Fibroblast of skin of right quadriceps (primary cell): Measurements from ENCODE around the gene GPC6.

Experiments
- DNase-seq: peaks from one replicate; pipeline ENCODE4 v3.0.0-alpha.2; 2013

Gene GPC6

DNA sequence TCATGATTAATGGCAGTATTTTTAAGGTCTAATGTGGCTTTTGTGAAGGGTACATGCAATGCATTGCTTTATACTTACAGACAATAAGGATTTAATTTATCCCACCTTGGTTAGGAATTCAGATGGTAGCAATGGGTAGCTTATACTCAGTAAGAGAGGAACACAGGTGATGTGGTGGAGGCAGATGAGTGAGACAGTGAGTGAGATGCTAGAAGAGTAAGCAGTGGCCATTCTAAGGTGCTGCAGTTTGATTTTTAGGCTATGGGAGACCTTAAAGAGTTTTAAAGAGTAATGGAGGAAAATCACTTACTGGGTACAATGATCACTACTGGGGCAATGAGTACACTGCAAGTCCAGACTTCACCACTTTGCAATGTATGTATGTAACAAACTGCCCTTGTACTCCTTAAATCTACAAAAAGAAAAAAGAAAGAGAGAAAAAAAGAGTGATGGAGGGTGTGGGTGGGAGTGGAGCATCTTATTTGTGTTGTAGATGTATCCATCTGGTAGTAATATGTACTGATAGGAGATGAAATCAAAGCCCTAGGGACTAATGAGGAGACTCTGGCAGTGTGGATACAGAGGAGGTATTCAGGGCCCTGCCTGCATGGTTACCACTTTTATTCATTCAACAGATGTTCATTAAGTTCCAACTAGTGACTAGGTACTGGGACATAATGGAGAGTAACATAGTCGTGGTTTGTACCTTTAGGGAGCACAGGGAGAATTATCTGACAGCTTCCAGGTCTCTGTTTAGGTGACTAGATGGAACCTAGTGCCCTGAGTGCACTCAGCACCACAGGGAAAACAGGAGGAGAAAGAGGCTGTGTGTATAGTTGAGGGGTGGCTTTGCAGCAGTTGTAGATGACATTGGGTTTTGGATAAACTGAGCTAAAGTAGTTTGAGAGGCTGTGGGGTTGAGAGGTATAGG lies 99.0 kb downstream of the GPC6 start:
- no peak for DNase-seq

DNA sequence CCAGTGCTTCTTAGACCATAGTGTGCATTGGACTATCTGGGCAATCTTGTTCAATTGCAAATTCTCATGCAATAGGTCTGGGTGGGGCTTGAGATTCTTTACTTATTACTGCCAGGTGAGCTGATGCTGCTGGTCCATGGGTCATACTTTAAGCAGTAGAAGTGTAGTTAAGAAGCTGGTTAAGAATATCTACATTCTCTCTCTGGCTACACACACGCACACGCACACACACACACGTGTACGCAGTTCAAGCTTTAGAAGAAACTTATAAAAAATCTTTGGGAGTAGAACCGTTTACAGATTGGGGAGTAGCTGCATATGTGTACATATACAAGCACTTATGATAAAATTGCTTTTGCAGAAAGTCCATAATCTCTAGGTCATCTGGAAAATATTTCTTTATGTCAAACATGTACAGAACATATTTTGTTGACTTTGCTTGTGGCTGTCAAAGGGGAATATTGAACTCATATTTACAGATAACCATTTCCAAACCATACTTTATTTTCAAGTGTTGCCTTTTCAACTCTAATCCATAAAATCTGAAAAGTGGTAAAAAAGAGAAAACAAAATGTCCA lies 99.7 kb downstream of the GPC6 start:
- no peak for DNase-seq

DNA sequence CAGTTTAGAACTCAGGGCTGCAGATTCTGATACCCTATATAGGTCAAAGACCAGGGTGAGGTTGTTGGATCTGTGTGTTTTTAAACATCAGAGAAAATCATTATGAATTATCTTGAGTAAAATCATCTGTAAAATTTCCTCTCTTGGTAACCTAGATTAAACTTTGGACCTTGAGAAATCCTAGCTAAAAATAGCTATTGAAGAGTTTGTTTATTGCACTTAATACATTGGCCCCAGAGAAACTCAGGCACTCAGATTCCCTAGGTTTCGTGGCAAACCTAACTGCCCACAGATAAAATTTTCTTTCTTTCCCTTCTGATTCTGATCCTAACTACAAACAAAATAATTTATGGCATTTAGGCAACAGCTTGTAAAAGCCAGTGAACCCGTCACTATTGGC lies 102.3 kb downstream of the GPC6 start:
- DNase-seq = peak; percentile 40

DNA sequence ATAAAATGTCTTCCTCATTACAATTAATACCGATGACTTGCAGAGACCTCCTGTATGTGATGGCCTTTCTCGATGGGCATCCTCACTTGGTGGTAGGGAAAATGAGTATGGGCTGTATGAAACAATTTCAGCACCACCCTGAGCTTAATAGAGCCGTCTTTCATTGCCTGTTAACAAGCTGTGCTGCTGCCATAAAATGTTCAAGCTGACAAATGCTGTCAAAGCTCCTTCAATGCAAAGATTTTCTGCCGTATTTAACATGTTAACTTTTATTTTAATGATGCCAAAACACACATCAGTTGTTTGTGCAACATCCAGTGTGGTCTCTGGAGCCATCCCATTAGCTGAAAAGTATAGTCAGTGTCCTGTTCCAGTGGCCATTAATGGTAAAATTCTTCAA lies 110.1 kb downstream of the GPC6 start:
- DNase-seq = no peak

DNA sequence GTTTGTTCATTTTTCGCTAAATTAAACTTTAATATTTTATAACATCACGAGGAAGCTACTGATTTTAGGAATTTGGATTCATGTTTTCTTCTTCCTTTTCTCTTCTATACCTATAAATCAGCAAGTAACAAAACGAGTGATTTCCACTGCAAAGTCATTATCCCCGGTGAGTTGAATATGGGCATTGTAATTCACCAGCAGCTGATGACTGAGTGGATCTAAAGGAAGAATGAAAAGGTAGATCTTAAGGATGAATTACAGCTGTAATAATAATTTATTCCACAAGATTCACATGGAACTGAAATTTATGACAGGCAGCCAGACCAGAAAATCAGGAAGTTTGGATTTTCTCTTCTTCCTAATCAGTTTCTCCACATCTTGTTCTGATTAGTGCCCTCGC lies 111.4 kb downstream of the GPC6 start:
- DNase-seq = no peak

DNA sequence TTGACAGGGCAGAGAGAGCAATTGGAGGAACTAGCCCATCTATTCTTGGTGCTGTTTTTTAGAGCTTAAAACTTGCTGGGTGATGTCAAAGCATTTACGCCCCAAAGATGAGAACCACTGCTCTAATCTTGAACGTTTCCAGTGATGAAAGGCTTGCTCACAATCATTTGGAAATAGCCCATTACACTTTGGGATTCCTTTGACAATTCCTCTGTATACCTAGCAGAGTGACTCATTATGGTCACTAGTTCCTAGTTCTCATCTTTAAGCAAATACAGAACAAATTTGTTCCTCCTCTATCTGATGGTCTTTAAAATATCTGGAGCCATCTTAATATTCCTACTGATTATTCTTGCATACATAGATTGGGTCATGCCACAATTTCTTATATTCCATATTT lies 112.3 kb downstream of the GPC6 start:
- DNase-seq = no peak

DNA sequence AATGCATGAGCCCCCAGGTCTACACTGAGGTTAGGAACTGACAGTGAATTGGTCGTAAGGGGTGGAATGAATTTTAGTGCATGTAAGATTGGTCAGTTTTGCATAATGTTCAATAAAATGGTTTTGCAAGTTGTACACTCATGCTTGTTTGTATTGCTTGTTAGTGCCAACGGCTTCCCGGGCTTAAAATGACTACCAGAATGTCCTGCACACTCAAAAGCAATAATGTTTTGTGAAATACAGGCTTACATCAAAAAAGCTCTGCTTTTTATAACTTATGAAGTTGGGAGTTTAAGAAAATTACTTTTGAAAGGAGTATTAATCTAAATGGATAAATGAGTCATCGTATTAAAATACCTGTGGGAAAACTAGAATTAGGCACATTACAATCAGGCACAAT lies 112.9 kb downstream of the GPC6 start:
- DNase-seq = no peak

DNA sequence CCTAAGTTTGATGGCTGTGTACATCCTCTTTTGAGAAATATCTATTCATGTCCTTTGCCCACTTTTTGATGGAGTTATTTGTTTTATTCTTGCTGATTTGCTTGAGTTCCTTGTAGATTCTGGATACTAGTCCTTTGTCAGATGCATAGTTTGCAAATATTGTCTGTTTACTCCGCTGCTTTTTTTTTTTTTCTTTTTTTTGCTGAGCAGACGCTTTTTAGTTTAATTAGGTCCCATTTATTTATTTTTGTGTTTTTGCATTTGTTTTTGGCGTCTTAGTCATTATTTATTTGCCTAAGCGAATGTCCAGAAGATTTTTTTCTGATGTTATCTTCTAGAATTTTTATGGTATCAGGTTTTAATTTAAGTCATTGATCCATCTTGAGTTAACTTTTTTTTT lies 114.9 kb downstream of the GPC6 start:
- no peak for DNase-seq

DNA sequence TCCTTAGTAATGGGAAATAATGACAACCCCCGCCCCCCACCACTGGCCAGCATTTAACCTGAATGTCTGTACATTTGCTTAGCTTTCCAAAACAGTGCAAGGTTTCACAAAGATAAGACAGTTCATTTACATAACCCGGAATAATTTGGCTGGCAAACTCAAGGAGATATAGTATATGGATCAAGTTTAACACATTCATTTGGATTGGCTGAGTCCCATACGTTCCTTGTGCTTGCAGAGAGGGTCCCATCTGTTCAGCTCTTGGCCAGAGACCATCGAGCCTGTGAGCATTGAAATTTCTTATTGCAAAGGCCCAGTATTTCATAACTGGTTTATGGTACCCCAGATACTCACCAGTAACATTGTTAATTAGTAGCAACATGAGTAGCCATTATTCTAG lies 116.5 kb downstream of the GPC6 start:
- no peak for DNase-seq

DNA sequence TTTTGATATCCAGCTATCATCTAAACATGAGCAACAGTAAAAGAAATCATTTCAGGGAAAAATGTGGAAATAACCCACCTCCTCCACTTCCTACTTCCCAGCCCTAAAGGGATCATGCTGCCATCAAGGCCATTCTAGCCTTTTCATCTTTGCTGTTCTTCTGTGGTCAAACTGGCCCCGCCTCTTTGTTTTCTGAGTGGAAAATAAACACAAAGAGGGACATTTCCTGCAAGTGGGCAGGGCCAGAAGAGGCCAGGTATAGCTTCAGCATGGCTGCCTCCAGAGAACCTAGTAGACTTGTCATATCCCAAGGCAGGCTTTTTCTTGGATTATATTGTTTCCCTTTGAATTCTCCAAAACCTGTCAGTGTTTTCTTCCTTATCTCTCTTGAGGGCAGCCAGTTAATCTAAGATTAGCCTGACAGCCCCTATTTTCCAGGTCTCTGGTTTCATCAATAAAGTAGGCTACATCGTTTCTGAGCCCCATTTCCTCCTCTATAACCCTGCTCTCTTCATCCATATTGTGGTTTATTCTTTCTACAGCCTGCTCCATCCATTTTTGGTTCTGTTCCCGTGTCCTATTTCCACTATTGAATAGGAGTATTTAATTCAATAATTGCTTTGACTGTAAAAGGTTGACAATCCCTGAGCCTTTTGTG lies 117.6 kb downstream of the GPC6 start:
- no peak for DNase-seq

DNA sequence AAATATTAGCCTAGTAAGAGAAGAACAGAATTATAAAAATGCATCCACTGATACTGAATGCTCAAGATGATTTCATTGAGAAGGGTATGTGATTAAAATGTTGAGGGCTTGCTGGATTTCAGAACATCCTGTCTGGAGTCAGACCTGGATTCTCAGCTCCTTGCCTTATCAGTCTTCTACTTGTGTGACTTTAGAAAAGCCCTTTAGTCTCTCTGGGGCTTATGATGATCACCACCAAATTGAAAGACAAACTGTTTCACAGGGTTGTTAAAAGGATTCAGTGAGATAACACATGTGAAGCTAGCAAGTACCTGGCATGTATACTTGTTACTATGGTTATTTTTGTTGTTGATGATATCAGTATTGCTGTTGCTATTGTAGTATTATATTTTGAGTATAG lies 118.4 kb downstream of the GPC6 start:
- DNase-seq = no peak

DNA sequence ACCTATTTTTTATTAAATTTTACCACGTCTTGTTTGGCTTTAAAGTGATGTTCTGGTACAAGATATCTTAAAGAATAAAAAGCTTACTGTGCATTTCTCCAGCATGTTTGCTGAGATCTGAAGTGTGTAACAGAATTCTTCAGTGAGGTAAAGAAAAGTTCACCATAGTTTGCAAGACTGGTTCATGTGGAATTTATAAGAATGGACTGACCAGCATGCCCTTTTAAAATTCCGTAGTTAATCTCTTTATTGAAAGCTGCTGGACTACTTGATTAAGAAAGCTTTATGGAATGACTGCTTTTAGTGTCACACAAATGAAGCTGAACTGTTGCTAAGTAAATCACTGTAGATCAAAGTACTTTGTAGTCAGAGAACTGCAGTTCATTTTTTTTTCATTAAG lies 119.2 kb downstream of the GPC6 start:
- peak; percentile 66 for DNase-seq

DNA sequence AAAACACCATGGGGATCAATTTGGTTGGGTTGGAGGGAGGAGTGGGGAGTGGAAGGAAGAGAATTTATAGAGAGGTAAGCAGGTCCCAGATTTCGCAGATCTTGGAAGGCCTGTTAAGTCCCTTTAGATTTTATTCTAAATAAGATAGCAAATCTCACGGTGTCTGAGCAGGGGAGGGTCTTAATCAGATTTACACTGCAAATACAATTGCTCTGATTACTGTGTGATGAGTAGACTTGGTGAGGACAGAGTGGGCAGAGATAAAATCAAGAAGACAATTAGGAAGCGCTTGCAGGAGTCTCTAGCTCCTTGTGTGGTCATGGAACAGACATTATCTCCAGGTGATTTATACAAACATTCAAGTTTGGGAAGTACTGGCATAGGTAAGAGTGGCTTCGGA lies 126.0 kb downstream of the GPC6 start:
- no peak for DNase-seq

DNA sequence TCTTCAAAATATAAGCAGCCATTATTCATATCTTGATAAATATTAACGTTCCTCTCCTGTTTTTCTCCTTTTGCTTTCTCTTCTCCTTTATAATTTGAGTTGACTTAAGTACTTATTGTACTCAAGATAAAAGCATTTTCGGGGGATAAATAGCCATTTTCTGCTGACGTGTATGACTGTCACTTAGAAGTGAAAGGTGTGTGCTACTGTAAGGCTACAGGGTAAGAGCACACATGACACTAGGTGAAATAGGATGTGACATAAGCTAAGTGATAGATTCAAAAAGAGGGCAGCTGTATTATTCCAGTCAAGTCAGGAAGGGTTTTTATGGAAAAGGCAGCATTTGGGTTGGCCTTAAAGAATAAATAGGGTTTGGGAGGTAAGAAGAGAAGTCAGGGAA lies 128.5 kb downstream of the GPC6 start:
- no peak for DNase-seq

DNA sequence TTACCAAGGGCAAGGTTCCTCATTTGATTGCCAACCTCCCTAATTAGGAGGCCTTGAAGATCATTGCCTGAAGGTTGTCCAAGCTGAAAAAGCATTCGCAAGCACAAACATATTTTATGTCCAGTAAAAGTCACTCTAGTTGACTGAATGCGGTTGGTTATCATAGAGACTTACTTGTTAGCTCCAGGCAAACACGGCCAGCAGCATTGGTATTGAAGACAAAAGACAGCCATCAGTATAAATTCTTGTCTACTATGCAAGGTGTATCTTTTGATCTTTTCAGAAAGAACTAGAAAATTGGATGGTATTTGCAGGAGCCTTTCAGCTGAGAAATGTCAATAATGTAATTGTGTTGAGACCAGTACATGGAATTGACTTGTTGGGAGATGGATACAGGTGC lies 129.9 kb downstream of the GPC6 start:
- no peak for DNase-seq

DNA sequence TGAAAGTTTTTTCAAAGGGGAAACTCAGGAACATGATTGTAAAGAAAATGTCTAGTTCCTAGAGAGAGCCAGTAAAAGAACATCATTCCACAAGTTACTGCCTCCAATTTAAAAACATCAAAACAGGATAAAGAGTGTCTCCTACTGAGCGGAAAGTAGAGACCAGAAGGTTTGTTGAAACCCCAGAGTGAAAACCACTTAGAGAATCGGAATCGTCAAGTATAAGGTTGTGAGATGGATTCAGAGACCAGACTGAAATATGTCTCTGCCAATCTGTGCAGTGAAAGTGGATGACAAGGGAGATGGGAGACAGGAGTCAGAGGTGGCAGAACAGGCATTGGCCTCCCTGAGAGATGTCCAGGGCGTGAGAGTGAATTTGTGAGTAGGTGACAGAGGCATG lies 133.4 kb downstream of the GPC6 start:
- DNase-seq = no peak

DNA sequence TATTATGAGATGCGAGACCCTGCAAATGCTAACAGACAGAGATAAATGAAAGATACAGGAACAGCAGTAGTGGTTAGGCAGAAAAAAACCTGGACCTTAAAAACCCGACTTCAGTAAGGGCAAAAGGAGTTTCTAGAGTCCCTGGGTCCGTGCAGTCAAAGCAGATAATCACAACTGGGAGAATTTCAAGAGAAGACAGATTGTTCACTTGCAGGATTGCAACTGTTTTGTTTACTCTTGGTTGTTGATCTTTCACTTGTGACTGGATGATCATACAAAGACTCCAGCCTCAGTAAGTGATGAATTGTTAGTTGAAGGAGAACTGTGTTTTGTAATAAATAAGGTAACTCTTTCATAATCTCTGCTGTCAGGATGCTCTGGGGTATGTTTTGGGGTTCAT lies 135.1 kb downstream of the GPC6 start:
- DNase-seq = no peak

DNA sequence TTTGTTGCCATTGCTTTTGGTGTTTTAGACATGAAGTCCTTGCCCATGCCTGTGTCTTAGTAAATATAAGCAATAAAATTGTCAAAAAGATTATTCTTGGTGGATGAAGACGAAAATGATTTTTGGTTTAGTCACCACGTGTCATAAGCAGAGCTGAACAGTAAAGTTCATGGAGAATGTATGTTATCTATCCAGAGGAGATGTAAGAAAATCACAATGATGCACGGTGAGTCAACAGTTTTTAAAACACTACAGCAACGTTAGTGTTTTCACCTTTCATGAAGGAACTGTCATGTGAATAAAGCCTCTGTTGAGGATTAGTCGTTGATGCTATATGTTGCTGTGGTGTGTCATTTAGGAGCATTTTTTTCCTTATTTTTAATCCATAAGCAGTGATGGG lies 137.6 kb downstream of the GPC6 start:
- DNase-seq = peak; percentile 76

DNA sequence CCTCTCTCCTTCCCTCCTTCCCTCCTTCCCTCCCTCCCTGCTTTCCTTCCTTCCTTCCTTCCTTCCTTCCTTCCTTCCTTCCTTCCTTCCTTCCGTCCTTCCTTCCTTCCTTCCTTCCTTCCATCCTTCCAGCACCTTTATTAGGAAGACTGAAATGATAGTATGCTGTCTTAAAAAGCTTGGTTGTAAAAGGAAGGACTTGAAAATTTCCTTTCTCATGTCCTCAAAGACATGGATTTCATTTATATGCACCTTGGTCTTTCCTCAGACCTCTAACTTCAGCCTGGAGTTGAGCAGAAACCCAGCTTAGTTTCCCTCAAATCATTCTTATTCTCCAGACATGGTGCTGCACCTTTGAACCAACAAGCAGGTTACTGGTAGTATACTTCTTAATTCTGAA lies 141.7 kb downstream of the GPC6 start:
- DNase-seq = no peak

DNA sequence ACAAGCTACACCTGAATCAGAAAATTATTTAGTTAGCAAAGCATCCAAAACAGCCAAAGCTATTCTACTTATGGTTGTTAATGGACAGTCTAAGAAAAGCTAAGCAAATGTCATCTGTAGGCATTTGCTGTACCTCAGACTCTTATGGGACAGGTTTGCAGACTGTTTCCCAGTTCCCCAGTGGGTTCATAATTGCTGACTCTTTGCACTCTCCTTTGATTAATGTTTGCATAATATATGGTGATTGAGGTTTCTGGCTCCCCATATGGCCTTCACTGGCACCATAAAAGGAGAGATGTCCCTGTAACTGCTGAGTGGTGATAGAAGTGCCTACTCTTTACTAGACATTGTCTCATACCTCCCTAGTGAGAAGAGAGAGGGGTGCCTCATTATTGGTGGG lies 142.1 kb downstream of the GPC6 start:
- DNase-seq = no peak

DNA sequence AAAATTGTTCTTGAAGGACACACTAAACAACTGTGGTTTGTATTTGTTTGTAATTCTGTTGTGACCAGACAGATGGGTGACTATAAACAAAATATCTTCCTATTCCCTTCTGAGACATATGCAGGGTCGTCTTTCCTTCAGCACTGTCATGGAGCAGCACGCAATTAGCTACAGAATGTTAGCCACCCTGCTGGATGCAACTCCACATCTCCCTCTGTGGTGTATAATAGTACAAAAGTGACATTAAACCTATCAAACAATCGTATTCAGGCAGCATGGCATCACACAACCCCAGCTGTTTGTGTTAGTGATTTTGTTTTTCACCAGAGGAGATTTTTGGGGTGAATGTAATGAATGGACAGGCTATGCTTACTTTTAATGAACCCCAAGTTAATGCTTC lies 146.2 kb downstream of the GPC6 start:
- no peak for DNase-seq

DNA sequence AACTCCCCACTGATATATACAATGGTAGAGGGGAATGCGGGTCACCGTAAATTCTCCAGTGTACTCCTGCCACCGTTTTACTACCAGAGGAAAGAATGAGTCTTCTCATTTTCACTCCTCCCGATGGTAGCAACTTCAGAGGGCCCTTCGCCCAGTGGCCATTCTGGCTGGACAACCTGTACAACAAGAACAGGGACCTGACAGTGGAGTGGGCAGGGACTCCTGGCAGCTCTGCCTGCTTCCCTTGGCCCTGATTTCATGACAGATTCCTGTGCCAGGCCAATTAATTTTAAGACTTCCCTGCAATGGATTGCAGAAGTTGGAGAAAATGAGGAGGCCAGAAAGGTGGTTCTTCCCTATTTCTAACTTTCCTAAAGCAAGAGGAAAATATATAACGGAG lies 148.9 kb downstream of the GPC6 start:
- DNase-seq = no peak

DNA sequence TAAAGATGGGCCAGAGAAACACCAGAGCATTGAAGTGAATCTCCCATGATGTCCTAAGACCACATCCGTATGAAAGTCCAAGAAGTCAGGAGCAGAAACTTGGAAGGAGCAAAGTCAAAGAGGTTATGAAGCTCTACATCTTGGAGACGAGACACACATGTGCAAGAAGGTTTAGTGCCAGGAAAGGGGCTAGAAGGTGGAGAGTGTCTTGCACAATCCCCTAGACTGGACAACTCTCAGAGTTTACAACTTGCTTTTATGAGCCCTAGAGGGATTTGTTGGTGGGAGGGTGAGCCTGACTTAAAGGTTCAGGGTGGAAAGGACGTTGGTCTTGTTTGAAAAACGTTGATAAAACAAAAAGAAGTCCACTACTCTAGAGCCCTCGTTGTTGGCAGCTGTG lies 150.6 kb downstream of the GPC6 start:
- no peak for DNase-seq

DNA sequence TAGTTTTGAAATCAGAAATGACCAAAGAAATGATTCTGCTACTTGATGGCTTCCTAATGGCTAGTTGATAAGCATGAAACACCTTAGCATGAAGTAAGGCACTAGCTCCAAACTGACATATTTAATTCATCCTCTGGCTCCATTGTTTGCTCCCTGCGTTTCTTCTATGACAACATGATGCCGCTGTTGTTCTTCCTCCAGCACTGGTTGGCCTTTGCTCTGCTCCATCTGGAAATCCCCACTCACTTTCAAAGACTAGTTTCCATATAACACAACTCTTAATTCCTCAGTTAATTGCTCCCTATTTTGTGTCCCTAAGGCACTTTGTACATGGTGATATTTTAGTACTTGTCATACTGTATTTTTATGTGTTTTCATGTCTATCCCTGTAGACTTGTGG lies 151.6 kb downstream of the GPC6 start:
- DNase-seq = no peak
